ENCODE results near the gene C14orf180.

The C14orf180 gene

GRCh38 chr14:104581521-104581920 is 2.0 kb downstream of the C14orf180 start:
- DNase-seq, result no peak

- DNase-seq, result no peak
Measured at GRCh38 chr14:104582005-104582404, 2.4 kb downstream of the C14orf180 start.

- no peak for DNase-seq
Measured at GRCh38 chr14:104582662-104583061, 3.1 kb downstream of the C14orf180 start.

GRCh38 chr14:104583424-104584306 is 4.1 kb downstream of the C14orf180 start:
- no peak for DNase-seq

- no peak for DNase-seq
Measured at GRCh38 chr14:104584557-104584956, 5.0 kb downstream of the C14orf180 start.

GRCh38 chr14:104585966-104586697 is 6.6 kb downstream of the C14orf180 start:
- no peak for DNase-seq

GRCh38 chr14:104586832-104587620 is 7.5 kb downstream of the C14orf180 start:
- DNase-seq, result no peak

- no peak for DNase-seq
Measured at GRCh38 chr14:104587641-104588040, 8.1 kb downstream of the C14orf180 start.

- no peak for DNase-seq
Measured at GRCh38 chr14:104588066-104588857, 8.7 kb downstream of the C14orf180 start.

GRCh38 chr14:104589338-104590195 is 10.0 kb downstream of the C14orf180 start:
- DNase-seq, result no peak

GRCh38 chr14:104590240-104590965 is 10.8 kb downstream of the C14orf180 start:
- DNase-seq, result no peak

GRCh38 chr14:104591031-104591430 is 11.5 kb downstream of the C14orf180 start:
- no peak for DNase-seq

GRCh38 chr14:104591506-104592291 is 12.1 kb downstream of the C14orf180 start:
- no peak for DNase-seq

- no peak for DNase-seq
Measured at GRCh38 chr14:104592292-104592672, 12.7 kb downstream of the C14orf180 start.

- DNase-seq, result no peak
Measured at GRCh38 chr14:104592785-104593184, 13.2 kb downstream of the C14orf180 start.

- no peak for DNase-seq
Measured at GRCh38 chr14:104593241-104593701, 13.7 kb downstream of the C14orf180 start.

GRCh38 chr14:104593710-104594136 is 14.2 kb downstream of the C14orf180 start:
- no peak for DNase-seq

GRCh38 chr14:104594310-104595046 is 14.9 kb downstream of the C14orf180 start:
- no peak for DNase-seq

- DNase-seq, result no peak
Measured at GRCh38 chr14:104595116-104595675, 15.6 kb downstream of the C14orf180 start.
